Neural progenitor cell (in vitro differentiated cells): ENCODE results near the gene OR10H5. TPM values are rescaled to one million over a fixed set of nuclear protein-coding genes. Genes with fewer than 3 reads are reported as not detected.
"Not testable (repeated sequence)": the region's sequence is repeated elsewhere in the genome, so short reads cannot be mapped to it uniquely, and the experiment has no call there.

Experiments
- DNase-seq: peaks from one replicate; pipeline ENCODE4 v3.0.0-alpha.2; 2016; ENCODE audit warnings: low spot score
- H2AFZ ChIP-seq: fragments of 200-600 bp; sonication (generic); replicated peaks from 2 replicates; pipeline ENCODE4 v1.6.1; 2016; ENCODE audit warnings: antibody characterized with exemption
- H3F3A ChIP-seq: fragments of 200-600 bp; sonication (generic); 2 replicates; pipeline ENCODE4 v1.6.1; 2016; ENCODE audit warnings: antibody characterized with exemption, low read depth
- H3K27ac ChIP-seq: fragments of 200-600 bp; sonication (generic); 2 replicates; pipeline ENCODE4 v1.5.1; 2016; ENCODE audit warnings: mild to moderate bottlenecking
- H3K27me3 ChIP-seq: fragments of 200-600 bp; sonication (generic); 2 replicates; pipeline ENCODE4 v1.6.1; 2016; ENCODE audit warnings: mild to moderate bottlenecking, moderate library complexity
- H3K36me3 ChIP-seq: fragments of 200-600 bp; sonication (generic); 2 replicates; pipeline ENCODE4 v1.5.1; 2016
- H3K4me1 ChIP-seq: fragments of 200-600 bp; sonication (generic); 2 replicates; pipeline ENCODE4 v1.6.1; 2016; ENCODE audit warnings: mixed run types
- H3K4me2 ChIP-seq: fragments of 200-600 bp; sonication (generic); 2 replicates; pipeline ENCODE4 v1.6.1; 2016
- H3K4me3 ChIP-seq: fragments of 200-600 bp; sonication (generic); 2 replicates; pipeline ENCODE4 v1.5.1; 2016
- H3K79me2 ChIP-seq: fragments of 200-600 bp; sonication (generic); 2 replicates; pipeline ENCODE4 v1.6.1; 2016; ENCODE audit warnings: low read depth
- H3K9ac ChIP-seq: fragments of 200-600 bp; sonication (generic); 2 replicates; pipeline ENCODE4 v1.6.1; 2016
- H3K9me3 ChIP-seq: fragments of 200-600 bp; sonication (generic); 2 replicates; pipeline ENCODE4 v1.5.1; 2016; ENCODE audit warnings: low read depth
- H4K20me1 ChIP-seq: fragments of 200-600 bp; sonication (generic); 2 replicates; pipeline ENCODE4 v1.6.1; 2016; ENCODE audit warnings: low read depth
- H3K27ac Mint-ChIP-seq: 3 replicates; pipeline ENCODE4 v1.8.0; 2021; ENCODE audit warnings: mixed read lengths
- H3K27me3 Mint-ChIP-seq: 2 replicates; pipeline ENCODE4 v1.8.0; 2022; ENCODE audit warnings: low read depth, mild to moderate bottlenecking, inconsistent platforms, moderate library complexity, mixed read lengths; ENCODE audit not compliant: insufficient read depth
- H3K36me3 Mint-ChIP-seq: 3 replicates; pipeline ENCODE4 v1.8.0; 2021; ENCODE audit warnings: mixed read lengths
- H3K4me1 Mint-ChIP-seq: 3 replicates; pipeline ENCODE4 v1.8.0; 2021; ENCODE audit warnings: mixed read lengths
- H3K4me3 Mint-ChIP-seq: 3 replicates; pipeline ENCODE4 v1.8.0; 2021; ENCODE audit warnings: mild to moderate bottlenecking, moderate library complexity, mixed read lengths
- H3K9me3 Mint-ChIP-seq: 3 replicates; pipeline ENCODE4 v1.8.0; 2020; ENCODE audit warnings: mixed read lengths
- EZH2 ChIP-seq: fragments of 200-600 bp; sonication (generic); IDR thresholded peaks from 2 replicates; pipeline ENCODE4 v1.6.1; 2017; ENCODE audit warnings: antibody characterized with exemption, mild to moderate bottlenecking, moderate library complexity
- EZH2phosphoT487 ChIP-seq: fragments of 200-600 bp; sonication (generic); IDR thresholded peaks from 2 replicates; pipeline ENCODE4 v1.6.1; 2017; ENCODE audit warnings: antibody characterized with exemption
- total RNA-seq: library from RNA; depleted of rRNA; stranded (reverse); fragments of >200 nt; gene quantifications from 2 replicates; pipeline ENCODE4 v1.2.3, GENCODE V29; 2015; ENCODE audit warnings: low replicate concordance
- TF ChIP-seq, protein P1 (sequence below): fragments of 200-600 bp; sonication (generic); IDR thresholded peaks from 2 replicates; pipeline ENCODE4 v1.5.1; 2017; ENCODE audit warnings: antibody characterized with exemption, mild to moderate bottlenecking

OR10H5 gene
- total RNA-seq, 1 donor from 2014 or later: not detected

- Histone ChIP-seq H3K27ac (no peak overlapping the region), H3K4me3 (no peak overlapping the region), H3F3A (no peaks in the 10 kb centered on the region), H3K79me2 (no peaks in the 10 kb centered on the region), H3K9ac (no peak overlapping the region), H3K9me3 (peaks cover 3% of the 10 kb centered on the region), H3K36me3 (no peaks in the 10 kb centered on the region), H2AFZ (no peak overlapping the region), H3K4me2 (no peak overlapping the region), H4K20me1 (no peaks in the 10 kb centered on the region), H3K27me3 (no peaks in the 10 kb centered on the region), H3K4me1 (no peaks in the 10 kb centered on the region)
- no peak for DNase-seq
- H3K27me3 Mint-ChIP-seq: peaks cover 3% of the 10 kb centered on the region
- no peak overlapping the region for H3K4me3 Mint-ChIP-seq
- no peaks in the 10 kb centered on the region for H3K4me1 Mint-ChIP-seq
- no peak overlapping the region for H3K27ac Mint-ChIP-seq
- no peaks in the 10 kb centered on the region for H3K36me3 Mint-ChIP-seq
- TF ChIP-seq, protein P1, sequence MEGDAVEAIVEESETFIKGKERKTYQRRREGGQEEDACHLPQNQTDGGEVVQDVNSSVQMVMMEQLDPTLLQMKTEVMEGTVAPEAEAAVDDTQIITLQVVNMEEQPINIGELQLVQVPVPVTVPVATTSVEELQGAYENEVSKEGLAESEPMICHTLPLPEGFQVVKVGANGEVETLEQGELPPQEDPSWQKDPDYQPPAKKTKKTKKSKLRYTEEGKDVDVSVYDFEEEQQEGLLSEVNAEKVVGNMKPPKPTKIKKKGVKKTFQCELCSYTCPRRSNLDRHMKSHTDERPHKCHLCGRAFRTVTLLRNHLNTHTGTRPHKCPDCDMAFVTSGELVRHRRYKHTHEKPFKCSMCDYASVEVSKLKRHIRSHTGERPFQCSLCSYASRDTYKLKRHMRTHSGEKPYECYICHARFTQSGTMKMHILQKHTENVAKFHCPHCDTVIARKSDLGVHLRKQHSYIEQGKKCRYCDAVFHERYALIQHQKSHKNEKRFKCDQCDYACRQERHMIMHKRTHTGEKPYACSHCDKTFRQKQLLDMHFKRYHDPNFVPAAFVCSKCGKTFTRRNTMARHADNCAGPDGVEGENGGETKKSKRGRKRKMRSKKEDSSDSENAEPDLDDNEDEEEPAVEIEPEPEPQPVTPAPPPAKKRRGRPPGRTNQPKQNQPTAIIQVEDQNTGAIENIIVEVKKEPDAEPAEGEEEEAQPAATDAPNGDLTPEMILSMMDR: no peak
- TF ChIP-seq EZH2phosphoT487: no peak
- H3K9me3 Mint-ChIP-seq: peaks cover 31% of the 10 kb centered on the region
These were observed 44.2 kb downstream of the OR10H5 start for GRCh38 chr19:15831626-15832025.

DNA sequence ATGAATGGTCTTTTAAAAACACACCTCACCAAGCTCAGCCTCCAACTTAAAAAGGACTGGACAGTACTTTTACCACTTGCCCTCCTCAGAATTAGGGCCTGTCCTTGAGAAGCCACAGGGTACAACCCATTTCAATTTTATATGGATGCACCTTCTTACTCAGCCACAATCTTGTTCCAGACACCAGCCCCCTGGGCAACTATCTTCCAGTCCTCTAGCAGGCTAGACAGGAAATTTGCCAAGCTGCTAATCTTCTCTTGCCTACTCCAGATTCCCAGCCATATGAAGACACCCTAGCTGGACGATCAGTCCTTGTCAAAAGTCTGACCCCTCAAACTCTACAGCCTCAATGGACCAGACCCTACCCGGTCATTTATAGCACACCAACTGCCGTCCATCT lies 46.8 kb downstream of the OR10H5 start:
- H3K27ac ChIP-seq, H4K20me1 ChIP-seq, H3K4me1 ChIP-seq, H3K4me2 ChIP-seq, H3F3A ChIP-seq, H3K27me3 Mint-ChIP-seq, H3K36me3 ChIP-seq, H3K9me3 ChIP-seq, H3K27me3 ChIP-seq, H2AFZ ChIP-seq, H3K27ac Mint-ChIP-seq, H3K36me3 Mint-ChIP-seq, H3K79me2 ChIP-seq, H3K4me1 Mint-ChIP-seq, H3K9ac ChIP-seq, DNase-seq, H3K4me3 Mint-ChIP-seq, H3K4me3 ChIP-seq: not testable (repeated sequence)
- H3K9me3 Mint-ChIP-seq: peaks cover 30% of the 10 kb centered on the region

DNA sequence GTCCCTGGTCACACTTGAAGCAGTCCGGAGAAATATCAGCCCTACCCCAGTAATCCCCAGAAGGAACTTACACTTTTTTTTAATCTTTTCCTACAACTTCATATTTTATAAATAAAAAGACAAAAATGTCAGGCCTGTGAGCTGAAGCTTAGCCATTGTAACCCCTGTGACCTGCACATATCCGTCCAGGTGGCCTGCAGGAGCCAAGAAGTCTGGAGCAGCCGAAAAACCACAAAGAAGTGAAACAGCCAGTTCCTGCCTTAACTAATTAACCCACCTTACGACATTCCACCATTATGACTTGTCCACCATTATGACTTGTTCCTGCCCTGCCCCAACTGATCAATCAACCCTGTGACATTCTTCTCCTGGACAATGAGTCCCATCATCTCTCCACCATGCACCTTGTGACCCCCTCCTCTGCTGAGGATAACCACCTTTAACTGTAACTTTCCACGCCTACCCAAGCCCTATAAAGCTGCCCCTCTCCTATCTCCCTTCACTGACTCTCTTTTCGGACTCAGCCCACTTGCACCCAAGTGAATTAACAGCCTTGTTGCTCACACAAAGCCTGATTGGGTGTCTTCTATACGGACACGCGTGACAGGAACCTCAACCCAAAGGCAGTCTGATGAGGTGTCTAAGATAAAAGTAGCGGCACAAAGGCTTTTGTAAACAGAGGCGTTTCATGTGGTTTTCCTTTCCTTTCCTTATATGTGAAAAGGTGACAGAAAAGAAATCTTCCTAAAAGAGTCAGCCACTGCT lies 48.3 kb downstream of the OR10H5 start:
- H3K36me3 Mint-ChIP-seq, H3K4me1 Mint-ChIP-seq, H3K27me3 Mint-ChIP-seq, H3K4me1 ChIP-seq, H4K20me1 ChIP-seq, H3K4me2 ChIP-seq, H3F3A ChIP-seq, H3K9me3 ChIP-seq, H3K4me3 ChIP-seq, H3K79me2 ChIP-seq, H3K4me3 Mint-ChIP-seq, H3K27me3 ChIP-seq, H3K27ac ChIP-seq, DNase-seq, H3K9ac ChIP-seq, H3K36me3 ChIP-seq, H3K27ac Mint-ChIP-seq, H2AFZ ChIP-seq: not testable (repeated sequence)
- peaks cover 22% of the 10 kb centered on the region for H3K9me3 Mint-ChIP-seq

DNA sequence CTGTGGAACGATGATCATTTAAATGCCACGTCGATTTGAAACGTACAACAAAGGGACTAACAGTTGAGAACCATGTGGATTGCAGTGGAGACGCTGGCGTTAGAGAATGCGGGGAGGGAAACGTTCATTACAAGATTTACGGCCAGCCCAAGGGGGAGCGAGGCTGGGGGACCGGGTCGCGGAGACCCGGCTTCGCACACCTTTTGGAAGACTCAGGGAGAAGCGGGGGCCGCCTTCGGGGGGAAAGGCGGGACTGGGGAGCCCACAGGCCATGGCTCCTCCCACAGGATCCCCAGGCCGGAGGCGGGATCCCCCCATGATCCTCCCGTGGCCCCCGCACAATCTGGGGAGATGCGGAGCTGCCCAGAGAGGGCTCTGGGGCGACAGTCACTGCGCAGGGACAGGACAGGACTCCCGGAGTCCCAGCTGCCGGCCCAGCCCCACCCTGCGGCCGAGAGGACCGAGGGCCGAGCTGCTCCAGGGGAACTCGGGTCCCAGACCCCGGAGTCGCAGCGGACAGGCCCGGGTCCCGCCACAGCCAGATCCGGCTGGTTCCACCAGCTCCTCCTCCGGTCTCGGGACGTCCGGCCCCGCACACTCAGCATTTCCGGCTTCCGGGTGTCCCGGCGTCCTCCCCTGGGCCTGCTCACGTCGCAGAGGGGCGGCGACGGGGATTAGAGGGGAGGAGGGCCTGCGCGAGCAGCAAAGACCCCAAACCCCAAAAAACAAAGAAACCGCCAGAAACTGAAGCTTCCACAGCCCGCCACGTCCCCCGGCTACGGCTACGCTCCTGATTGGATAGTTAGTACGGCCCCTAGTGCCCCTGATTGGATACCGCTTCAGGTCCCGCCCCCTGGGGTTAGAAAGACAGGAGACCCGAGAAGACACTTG lies 49.1 kb downstream of the OR10H5 start:
- Mint-ChIP-seq H3K4me1 (no peaks in the 10 kb centered on the region), H3K27ac (no peak overlapping the region), H3K4me3 (no peak overlapping the region), H3K27me3 (peaks cover 3% of the 10 kb centered on the region), H3K9me3 (peaks cover 24% of the 10 kb centered on the region), H3K36me3 (no peaks in the 10 kb centered on the region)
- no peak overlapping the region for H3K27ac ChIP-seq
- no peak overlapping the region for H2AFZ ChIP-seq
- TF ChIP-seq EZH2: no peak
- TF ChIP-seq, protein P1: no peak
- TF ChIP-seq EZH2phosphoT487: no peak
- H3K27me3 ChIP-seq: no peaks in the 10 kb centered on the region
- no peak for DNase-seq
- H4K20me1 ChIP-seq: no peaks in the 10 kb centered on the region
- peaks cover 7% of the 10 kb centered on the region for H3K9me3 ChIP-seq
- H3K36me3 ChIP-seq: no peaks in the 10 kb centered on the region
- no peak overlapping the region for H3K9ac ChIP-seq
- H3K4me1 ChIP-seq: no peaks in the 10 kb centered on the region
- no peak overlapping the region for H3K4me3 ChIP-seq
- H3F3A ChIP-seq: no peaks in the 10 kb centered on the region
- H3K4me2 ChIP-seq: no peak overlapping the region
- no peaks in the 10 kb centered on the region for H3K79me2 ChIP-seq
